ENCODE data around the gene IRAG1.

DNA sequence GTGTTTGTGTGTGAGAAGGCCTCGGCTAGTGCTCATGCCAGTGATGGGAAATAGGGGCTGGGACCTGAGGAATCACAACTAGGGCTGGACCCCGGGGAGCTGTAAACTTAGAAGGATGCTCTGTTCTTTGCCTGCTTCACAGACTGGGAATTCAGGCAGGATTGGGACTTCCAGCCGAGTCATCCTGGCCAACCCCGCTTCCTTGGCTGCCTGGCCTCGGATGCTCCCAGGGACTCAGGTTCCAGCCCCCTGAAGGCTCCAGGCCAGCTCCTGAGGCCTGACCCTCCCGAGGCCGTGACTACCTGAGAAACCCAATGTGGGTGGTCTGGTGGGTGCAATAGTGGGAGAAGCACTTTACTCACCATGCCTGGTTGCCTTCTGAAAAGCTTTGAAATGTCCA, 44.7 kb downstream of the IRAG1 start:
- TF ChIP-seq, protein P1, sequence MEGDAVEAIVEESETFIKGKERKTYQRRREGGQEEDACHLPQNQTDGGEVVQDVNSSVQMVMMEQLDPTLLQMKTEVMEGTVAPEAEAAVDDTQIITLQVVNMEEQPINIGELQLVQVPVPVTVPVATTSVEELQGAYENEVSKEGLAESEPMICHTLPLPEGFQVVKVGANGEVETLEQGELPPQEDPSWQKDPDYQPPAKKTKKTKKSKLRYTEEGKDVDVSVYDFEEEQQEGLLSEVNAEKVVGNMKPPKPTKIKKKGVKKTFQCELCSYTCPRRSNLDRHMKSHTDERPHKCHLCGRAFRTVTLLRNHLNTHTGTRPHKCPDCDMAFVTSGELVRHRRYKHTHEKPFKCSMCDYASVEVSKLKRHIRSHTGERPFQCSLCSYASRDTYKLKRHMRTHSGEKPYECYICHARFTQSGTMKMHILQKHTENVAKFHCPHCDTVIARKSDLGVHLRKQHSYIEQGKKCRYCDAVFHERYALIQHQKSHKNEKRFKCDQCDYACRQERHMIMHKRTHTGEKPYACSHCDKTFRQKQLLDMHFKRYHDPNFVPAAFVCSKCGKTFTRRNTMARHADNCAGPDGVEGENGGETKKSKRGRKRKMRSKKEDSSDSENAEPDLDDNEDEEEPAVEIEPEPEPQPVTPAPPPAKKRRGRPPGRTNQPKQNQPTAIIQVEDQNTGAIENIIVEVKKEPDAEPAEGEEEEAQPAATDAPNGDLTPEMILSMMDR (IDR thresholded peaks at IDR 0.05): no peak
- TF ChIP-seq POLR2AphosphoS5 (IDR thresholded peaks at IDR 0.05; ENCODE audit: low read depth, low read length) (no peak), SIN3A (IDR thresholded peaks at IDR 0.05; ENCODE audit: borderline replicate concordance, insufficient read depth, low read depth, low read length) (no peak)
